ENCODE data around the gene SLC50A1. TPM values are rescaled to one million over a fixed set of nuclear protein-coding genes. Genes with fewer than 3 reads are reported as not detected.
"Not testable (repeated sequence)": the region's sequence is repeated elsewhere in the genome, so short reads cannot be mapped to it uniquely, and the experiment has no call there.

SLC50A1 gene
- total RNA-seq, 1 experiment from 2014 or later: 39.0 TPM

DNA sequence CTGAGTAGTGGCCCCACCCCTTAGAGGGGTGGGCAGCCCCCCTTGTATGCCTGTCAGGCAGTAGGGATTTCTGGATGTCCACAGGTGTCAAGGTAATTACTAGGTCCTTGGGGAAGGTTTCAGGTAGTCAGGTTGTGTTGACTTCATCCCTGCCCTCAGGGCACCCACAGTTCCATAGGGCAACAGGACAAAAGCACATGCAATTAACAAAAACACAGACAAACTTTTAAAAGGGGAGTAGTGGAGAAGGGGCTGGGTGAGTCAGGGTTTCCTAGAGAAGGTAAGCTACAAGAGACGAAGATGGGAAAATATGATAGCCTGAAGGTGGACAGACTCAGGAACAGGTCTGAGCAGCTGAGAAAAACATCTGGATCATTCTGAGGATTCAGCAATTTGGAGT, 23.3 kb downstream of the SLC50A1 start:
- ChIA-PET POLR2A (no interaction called here), CTCF (interaction anchor here (1.0 kb wide), 2 partner anchors 9 to 14 kb away, joined by 4 read pairs; partner anchors contain the start of gene KRTCAP2)
- DNase-seq (ENCODE audit: low spot score): no peak
- no peaks in the 10 kb centered on the region for H3K36me3 Mint-ChIP-seq
- no peaks in the 10 kb centered on the region for H3K4me1 Mint-ChIP-seq
- TF ChIP-seq, protein P1, sequence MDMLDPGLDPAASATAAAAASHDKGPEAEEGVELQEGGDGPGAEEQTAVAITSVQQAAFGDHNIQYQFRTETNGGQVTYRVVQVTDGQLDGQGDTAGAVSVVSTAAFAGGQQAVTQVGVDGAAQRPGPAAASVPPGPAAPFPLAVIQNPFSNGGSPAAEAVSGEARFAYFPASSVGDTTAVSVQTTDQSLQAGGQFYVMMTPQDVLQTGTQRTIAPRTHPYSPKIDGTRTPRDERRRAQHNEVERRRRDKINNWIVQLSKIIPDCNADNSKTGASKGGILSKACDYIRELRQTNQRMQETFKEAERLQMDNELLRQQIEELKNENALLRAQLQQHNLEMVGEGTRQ (CRISPR knock-in tag; IDR thresholded peaks at IDR 0.05): no peak
- no peak for TF ChIP-seq MYBL2 (CRISPR knock-in tag; IDR thresholded peaks at IDR 0.05)
- no peak for TF ChIP-seq ZNF396 (CRISPR knock-in tag; IDR thresholded peaks at IDR 0.05; ENCODE audit: borderline replicate concordance)
- TF ChIP-seq, protein P2, sequence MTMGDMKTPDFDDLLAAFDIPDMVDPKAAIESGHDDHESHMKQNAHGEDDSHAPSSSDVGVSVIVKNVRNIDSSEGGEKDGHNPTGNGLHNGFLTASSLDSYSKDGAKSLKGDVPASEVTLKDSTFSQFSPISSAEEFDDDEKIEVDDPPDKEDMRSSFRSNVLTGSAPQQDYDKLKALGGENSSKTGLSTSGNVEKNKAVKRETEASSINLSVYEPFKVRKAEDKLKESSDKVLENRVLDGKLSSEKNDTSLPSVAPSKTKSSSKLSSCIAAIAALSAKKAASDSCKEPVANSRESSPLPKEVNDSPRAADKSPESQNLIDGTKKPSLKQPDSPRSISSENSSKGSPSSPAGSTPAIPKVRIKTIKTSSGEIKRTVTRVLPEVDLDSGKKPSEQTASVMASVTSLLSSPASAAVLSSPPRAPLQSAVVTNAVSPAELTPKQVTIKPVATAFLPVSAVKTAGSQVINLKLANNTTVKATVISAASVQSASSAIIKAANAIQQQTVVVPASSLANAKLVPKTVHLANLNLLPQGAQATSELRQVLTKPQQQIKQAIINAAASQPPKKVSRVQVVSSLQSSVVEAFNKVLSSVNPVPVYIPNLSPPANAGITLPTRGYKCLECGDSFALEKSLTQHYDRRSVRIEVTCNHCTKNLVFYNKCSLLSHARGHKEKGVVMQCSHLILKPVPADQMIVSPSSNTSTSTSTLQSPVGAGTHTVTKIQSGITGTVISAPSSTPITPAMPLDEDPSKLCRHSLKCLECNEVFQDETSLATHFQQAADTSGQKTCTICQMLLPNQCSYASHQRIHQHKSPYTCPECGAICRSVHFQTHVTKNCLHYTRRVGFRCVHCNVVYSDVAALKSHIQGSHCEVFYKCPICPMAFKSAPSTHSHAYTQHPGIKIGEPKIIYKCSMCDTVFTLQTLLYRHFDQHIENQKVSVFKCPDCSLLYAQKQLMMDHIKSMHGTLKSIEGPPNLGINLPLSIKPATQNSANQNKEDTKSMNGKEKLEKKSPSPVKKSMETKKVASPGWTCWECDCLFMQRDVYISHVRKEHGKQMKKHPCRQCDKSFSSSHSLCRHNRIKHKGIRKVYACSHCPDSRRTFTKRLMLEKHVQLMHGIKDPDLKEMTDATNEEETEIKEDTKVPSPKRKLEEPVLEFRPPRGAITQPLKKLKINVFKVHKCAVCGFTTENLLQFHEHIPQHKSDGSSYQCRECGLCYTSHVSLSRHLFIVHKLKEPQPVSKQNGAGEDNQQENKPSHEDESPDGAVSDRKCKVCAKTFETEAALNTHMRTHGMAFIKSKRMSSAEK (CRISPR knock-in tag; IDR thresholded peaks at IDR 0.05; ENCODE audit: borderline replicate concordance): no peak
- no peak for TF ChIP-seq TEAD4 (CRISPR knock-in tag; IDR thresholded peaks at IDR 0.05)
- no peak for TF ChIP-seq TEAD1 (CRISPR knock-in tag; IDR thresholded peaks at IDR 0.05)
- TF ChIP-seq ZNF317 (CRISPR knock-in tag; IDR thresholded peaks at IDR 0.05; ENCODE audit: borderline replicate concordance, low read depth): no peak
- TF ChIP-seq, protein P3, sequence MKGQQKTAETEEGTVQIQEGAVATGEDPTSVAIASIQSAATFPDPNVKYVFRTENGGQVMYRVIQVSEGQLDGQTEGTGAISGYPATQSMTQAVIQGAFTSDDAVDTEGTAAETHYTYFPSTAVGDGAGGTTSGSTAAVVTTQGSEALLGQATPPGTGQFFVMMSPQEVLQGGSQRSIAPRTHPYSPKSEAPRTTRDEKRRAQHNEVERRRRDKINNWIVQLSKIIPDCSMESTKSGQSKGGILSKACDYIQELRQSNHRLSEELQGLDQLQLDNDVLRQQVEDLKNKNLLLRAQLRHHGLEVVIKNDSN (CRISPR knock-in tag; IDR thresholded peaks at IDR 0.05): no peak
- TF ChIP-seq, protein P4, sequence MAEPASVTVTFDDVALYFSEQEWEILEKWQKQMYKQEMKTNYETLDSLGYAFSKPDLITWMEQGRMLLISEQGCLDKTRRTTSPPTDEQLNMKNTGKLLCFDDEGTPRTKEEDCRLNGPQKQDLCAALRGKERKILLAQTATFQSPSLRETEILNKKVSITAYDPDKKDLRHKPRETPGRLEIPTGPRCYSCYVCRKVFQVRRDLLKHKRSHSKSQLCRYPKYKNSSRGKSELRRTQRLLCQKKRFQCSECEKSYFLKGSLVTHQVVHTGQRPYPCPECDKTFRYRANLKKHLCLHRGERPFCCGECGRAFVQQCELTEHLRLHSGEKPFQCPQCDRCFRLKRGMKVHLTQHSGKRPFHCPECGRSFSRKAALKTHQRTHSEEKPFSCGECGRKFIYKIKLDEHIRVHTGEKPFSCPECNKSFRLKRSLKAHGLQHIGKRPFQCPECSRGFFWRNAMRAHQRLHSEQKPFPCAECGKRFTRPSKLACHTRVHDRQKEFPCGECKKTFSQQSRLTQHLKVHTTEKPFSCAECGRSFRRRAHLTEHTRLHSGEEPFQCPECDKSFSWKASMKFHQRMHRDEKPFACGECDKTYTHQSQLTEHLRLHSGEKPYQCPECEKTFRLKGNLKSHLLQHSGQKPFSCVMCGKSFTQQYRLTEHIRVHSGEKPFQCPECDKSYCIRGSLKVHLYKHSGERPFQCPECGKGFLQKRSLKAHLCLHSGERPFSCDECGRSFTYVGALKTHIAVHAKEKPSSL (CRISPR knock-in tag; conservative IDR thresholded peaks at IDR 0.05): no peak
- H3K9me3 Mint-ChIP-seq: peaks cover 8% of the 10 kb centered on the region
- no peak overlapping the region for H3K27ac Mint-ChIP-seq
- ATAC-seq: no peak
- H3K27me3 Mint-ChIP-seq (ENCODE audit: low read depth): peaks cover 9% of the 10 kb centered on the region; the same call in 1 of the 2 replicates
- no peak overlapping the region for H3K4me3 Mint-ChIP-seq

DNA sequence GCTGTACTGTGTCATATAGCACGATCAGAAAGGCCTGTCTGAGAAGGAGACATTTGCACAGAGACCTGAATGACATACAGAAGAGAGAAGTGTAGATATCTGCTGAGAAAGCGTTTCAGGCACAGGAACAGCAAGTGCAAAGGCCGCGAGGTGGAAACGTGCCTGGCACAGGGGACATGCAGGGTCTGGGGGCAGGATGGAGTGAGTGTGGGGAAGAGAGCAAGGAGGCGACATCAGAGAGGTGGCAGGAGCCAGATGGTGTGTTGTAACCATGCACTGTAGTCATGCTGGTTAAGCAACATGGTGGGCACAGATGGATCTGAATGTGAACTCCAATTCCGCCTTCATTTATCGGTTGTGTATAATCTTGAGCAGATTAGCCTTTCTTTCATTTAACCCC, 24.5 kb downstream of the SLC50A1 start:
- Mint-ChIP-seq H3K4me1 (no peaks in the 10 kb centered on the region), H3K36me3 (no peaks in the 10 kb centered on the region), H3K4me3 (no peak overlapping the region), H3K27me3 (ENCODE audit: low read depth) (peaks cover 7% of the 10 kb centered on the region; the same call in 1 of the 2 replicates), H3K9me3 (peaks cover 10% of the 10 kb centered on the region), H3K27ac (no peak overlapping the region)
- POLR2A ChIA-PET: no interaction called here
- CTCF ChIA-PET: interaction anchor here (1.0 to 1.1 kb wide), 3 partner anchors 8 to 68 kb away, joined by 4 to 5 read pairs (median 4); partner anchors contain the start of gene KRTCAP2
- no peak for ATAC-seq
- DNase-seq (ENCODE audit: low spot score): no peak
- no peak for TF ChIP-seq IRF2 (CRISPR knock-in tag; IDR thresholded peaks at IDR 0.05; ENCODE audit: borderline replicate concordance, low read depth)
- no peak for TF ChIP-seq ZNF121 (CRISPR knock-in tag; IDR thresholded peaks at IDR 0.05)
- TF ChIP-seq, protein P5, sequence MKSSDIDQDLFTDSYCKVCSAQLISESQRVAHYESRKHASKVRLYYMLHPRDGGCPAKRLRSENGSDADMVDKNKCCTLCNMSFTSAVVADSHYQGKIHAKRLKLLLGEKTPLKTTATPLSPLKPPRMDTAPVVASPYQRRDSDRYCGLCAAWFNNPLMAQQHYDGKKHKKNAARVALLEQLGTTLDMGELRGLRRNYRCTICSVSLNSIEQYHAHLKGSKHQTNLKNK (CRISPR knock-in tag; IDR thresholded peaks at IDR 0.05): no peak
- no peak for TF ChIP-seq TCF7 (CRISPR knock-in tag; IDR thresholded peaks at IDR 0.05; ENCODE audit: low read depth)
- TF ChIP-seq, protein P6, sequence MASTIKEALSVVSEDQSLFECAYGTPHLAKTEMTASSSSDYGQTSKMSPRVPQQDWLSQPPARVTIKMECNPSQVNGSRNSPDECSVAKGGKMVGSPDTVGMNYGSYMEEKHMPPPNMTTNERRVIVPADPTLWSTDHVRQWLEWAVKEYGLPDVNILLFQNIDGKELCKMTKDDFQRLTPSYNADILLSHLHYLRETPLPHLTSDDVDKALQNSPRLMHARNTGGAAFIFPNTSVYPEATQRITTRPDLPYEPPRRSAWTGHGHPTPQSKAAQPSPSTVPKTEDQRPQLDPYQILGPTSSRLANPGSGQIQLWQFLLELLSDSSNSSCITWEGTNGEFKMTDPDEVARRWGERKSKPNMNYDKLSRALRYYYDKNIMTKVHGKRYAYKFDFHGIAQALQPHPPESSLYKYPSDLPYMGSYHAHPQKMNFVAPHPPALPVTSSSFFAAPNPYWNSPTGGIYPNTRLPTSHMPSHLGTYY (CRISPR knock-in tag; IDR thresholded peaks at IDR 0.05): no peak
- TF ChIP-seq CBFB (CRISPR knock-in tag; IDR thresholded peaks at IDR 0.05; ENCODE audit: low read depth): no peak
- TF ChIP-seq NFYB (CRISPR knock-in tag; conservative IDR thresholded peaks at IDR 0.05; ENCODE audit: low read depth): no peak

DNA sequence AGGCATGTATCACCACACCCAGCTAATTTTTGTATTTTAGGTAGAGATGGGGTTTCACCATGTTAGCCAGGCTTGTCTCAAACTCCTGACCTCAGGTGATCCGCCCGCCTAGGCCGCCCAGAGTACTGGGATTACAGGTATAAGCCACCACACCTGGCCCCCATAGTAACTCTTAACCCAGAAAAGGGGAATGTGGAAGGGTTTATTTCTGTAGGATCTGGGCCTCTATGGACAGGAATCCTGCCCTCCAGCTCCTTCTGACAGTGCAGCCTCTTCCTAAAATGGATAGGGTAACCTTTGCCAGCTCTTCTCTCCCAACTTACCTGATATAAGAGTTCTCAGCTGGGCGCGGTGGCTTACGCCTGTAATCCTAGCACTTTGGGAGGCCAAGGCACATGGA, 27.0 kb downstream of the SLC50A1 start:
- H3K27me3 Mint-ChIP-seq (ENCODE audit: low read depth); DNase-seq (ENCODE audit: low spot score); H3K27ac Mint-ChIP-seq; ATAC-seq; H3K9me3 Mint-ChIP-seq; POLR2A ChIA-PET; H3K36me3 Mint-ChIP-seq; H3K4me3 Mint-ChIP-seq: not testable (repeated sequence)
- CTCF ChIA-PET: interaction anchor here (0.7 to 1.0 kb wide), 3 partner anchors 10 to 93 kb away, joined by 3 to 7 read pairs (median 3); no protein-coding TSS in a partner anchor
- peaks cover 17% of the 10 kb centered on the region for H3K4me1 Mint-ChIP-seq

DNA sequence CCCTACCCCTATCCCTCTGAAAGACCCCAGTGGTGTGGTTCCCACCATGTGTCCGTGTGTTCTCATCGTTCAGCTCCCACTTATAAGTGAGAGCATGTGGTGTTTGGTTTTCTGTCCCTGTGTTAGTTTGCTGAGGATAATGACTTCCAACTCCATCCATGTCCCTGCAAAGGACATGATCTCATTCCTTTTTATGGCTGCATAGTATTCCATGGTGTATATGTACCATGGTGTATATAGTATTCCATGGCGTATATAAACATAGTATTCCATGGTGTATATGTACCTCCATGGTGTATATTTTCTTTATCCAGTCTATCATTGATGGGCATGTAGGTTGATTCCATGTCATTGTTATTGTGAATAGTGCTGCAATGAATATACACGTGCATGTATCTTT, 28.1 kb downstream of the SLC50A1 start:
- H3K9me3 Mint-ChIP-seq; DNase-seq (ENCODE audit: low spot score); H3K27ac Mint-ChIP-seq; H3K4me3 Mint-ChIP-seq; H3K27me3 Mint-ChIP-seq (ENCODE audit: low read depth); ATAC-seq; H3K36me3 Mint-ChIP-seq: not testable (repeated sequence)
- H3K4me1 Mint-ChIP-seq: peaks cover 17% of the 10 kb centered on the region
- CTCF ChIA-PET: interaction anchor here (1.3 kb wide), 1 partner anchor 9 kb away, joined by 4 read pairs; the partner anchor contains the start of gene KRTCAP2
- POLR2A ChIA-PET: interaction anchor here (0.6 kb wide), 1 partner anchor 86 kb away, joined by 4 read pairs; no protein-coding TSS in a partner anchor

DNA sequence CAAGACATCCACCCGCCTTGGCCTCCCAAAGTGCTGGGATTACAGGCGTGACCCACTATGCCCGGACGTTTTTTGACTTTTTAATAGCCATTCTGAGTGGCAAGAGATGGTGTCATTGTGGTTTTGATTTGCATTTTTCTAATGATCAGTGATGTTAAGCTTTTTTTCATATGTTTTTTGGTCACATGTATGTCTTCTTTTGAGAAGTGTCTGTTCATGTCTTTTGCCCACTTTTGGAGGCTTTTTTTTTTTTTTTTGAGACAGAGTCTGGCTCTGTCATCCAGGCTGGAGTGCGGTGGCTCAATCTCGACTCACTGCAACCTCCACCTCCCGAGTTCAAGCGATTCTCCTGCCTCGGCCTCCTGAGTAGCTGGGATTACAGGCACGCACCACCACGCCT, 29.0 kb downstream of the SLC50A1 start:
- Mint-ChIP-seq H3K4me1 (peaks cover 17% of the 10 kb centered on the region), H3K36me3 (peaks cover 10% of the 10 kb centered on the region)
- not testable (repeated sequence) for H3K4me3 Mint-ChIP-seq; DNase-seq (ENCODE audit: low spot score); H3K27ac Mint-ChIP-seq; ATAC-seq; H3K27me3 Mint-ChIP-seq (ENCODE audit: low read depth); H3K9me3 Mint-ChIP-seq
- ChIA-PET CTCF (interaction anchor here (0.7 to 12.2 kb wide), 3 partner anchors 8 to 74 kb away, joined by 3 to 605 read pairs (median 4); partner anchors contain the start of gene KRTCAP2), POLR2A (interaction anchor here (0.6 kb wide), 1 partner anchor 85 kb away, joined by 4 read pairs; no protein-coding TSS in a partner anchor)

Data from WTC11 (cell line).